ENCODE measurements around the gene PDE1A. TPM values are rescaled to one million over a fixed set of nuclear protein-coding genes. Genes with fewer than 3 reads are reported as not detected.

The PDE1A gene
- total RNA-seq, 4 donors from 2014 or later = 13.1 to 83.1 (median 27.3) TPM

GRCh38 chr2:182301093-182301492, 125.7 kb downstream of the PDE1A start:
- no peak for DNase-seq
- Histone ChIP-seq H3K9me3 (no peaks in the 10 kb centered on the region), H3K27ac (no peak overlapping the region), H3K4me1 (no peaks in the 10 kb centered on the region), H3K4me3 (no peak overlapping the region), H3K36me3 (no peaks in the 10 kb centered on the region), H3K27me3 (no peaks in the 10 kb centered on the region)
- intact Hi-C loops (cut with DNase I; ENCODE audit: low total_unique reads) = no loop called here
- TF ChIP-seq CTCF (IDR thresholded peaks at IDR 0.05) (no peak), POLR2A (IDR thresholded peaks at IDR 0.05) (no peak)

- H3K4me1 ChIP-seq = no peaks in the 10 kb centered on the region
- intact Hi-C loops (cut with DNase I; ENCODE audit: low total_unique reads) = no loop called here
- TF ChIP-seq CTCF (IDR thresholded peaks at IDR 0.05) (no peak), POLR2A (IDR thresholded peaks at IDR 0.05) (no peak)
These were observed 126.2 kb downstream of the PDE1A start for GRCh38 chr2:182300608-182301007.

GRCh38 chr2:182299632-182300031, 127.2 kb downstream of the PDE1A start:
- no peaks in the 10 kb centered on the region for H3K36me3 ChIP-seq
- H3K4me1 ChIP-seq = no peaks in the 10 kb centered on the region
- no peak overlapping the region for H3K27ac ChIP-seq
- H3K4me3 ChIP-seq = no peak overlapping the region
- no peak for DNase-seq
- H3K9me3 ChIP-seq = no peaks in the 10 kb centered on the region
- intact Hi-C loops (cut with DNase I; ENCODE audit: low total_unique reads) = no loop called here
- no peak for TF ChIP-seq CTCF (IDR thresholded peaks at IDR 0.05)
- no peak for TF ChIP-seq POLR2A (IDR thresholded peaks at IDR 0.05)
- no peaks in the 10 kb centered on the region for H3K27me3 ChIP-seq

More at GRCh38 chr2:182300608-182301007, 126.2 kb downstream of the PDE1A start:
- no peak for DNase-seq
- Histone ChIP-seq H3K4me3 (no peak overlapping the region), H3K27ac (no peak overlapping the region), H3K36me3 (no peaks in the 10 kb centered on the region), H3K9me3 (no peaks in the 10 kb centered on the region), H3K27me3 (no peaks in the 10 kb centered on the region)

- TF ChIP-seq POLR2A (IDR thresholded peaks at IDR 0.05) (no peak), CTCF (IDR thresholded peaks at IDR 0.05) (no peak)
- DNase-seq = no peak
- H3K36me3 ChIP-seq = no peaks in the 10 kb centered on the region
- no peaks in the 10 kb centered on the region for H3K27me3 ChIP-seq
- H3K27ac ChIP-seq = no peak overlapping the region
- H3K4me3 ChIP-seq = no peak overlapping the region
- no peaks in the 10 kb centered on the region for H3K9me3 ChIP-seq
- H3K4me1 ChIP-seq = no peaks in the 10 kb centered on the region
- intact Hi-C loops (cut with DNase I; ENCODE audit: low total_unique reads) = no loop called here
These were observed 128.4 kb downstream of the PDE1A start for GRCh38 chr2:182298456-182298855.

- Histone ChIP-seq H3K4me3 (no peak overlapping the region), H3K9me3 (no peaks in the 10 kb centered on the region), H3K36me3 (no peaks in the 10 kb centered on the region), H3K4me1 (no peaks in the 10 kb centered on the region), H3K27ac (no peak overlapping the region), H3K27me3 (no peaks in the 10 kb centered on the region)
- TF ChIP-seq POLR2A (IDR thresholded peaks at IDR 0.05) = no peak
- TF ChIP-seq CTCF (IDR thresholded peaks at IDR 0.05) = no peak
- DNase-seq = no peak
- intact Hi-C loops (cut with DNase I; ENCODE audit: low total_unique reads) = no loop called here
These were observed 135.5 kb downstream of the PDE1A start for GRCh38 chr2:182291296-182291695.

Measured in uterus (tissue), 4 donors.